ENCODE measurements around the gene PUSL1. TPM values are rescaled to one million over a fixed set of nuclear protein-coding genes. Genes with fewer than 3 reads are reported as not detected.

Gene PUSL1
- total and polyA plus RNA-seq, 2 donors (not counting 3 experiments of a cell fraction or from before 2014, with no cell fraction given) = 18.8 to 27.3 TPM

- peak overlapping the region; percentile 21 for H3K4me2 ChIP-seq (ENCODE audit: insufficient read depth, low read length)
- no peaks in the 10 kb centered on the region for H3K9me1 ChIP-seq (replicated peaks; ENCODE audit: control insufficient read depth, extremely low read depth, insufficient read depth, low read length)
- no peak overlapping the region for H2AFZ ChIP-seq (ENCODE audit: low read depth, low read length)
- dilution Hi-C loops (cut with MboI; ENCODE audit: extremely low pct_ligation_motif_present, low sequenced_read_pairs) = no loop called here
- DNase-seq (ENCODE audit: low read depth, low spot score) (no peak), FAIRE-seq (no peak)
- H3K79me2 ChIP-seq (ENCODE audit: control insufficient read depth, insufficient read depth, low read length) = no peaks in the 10 kb centered on the region
- H3K9me3 ChIP-seq (replicated peaks; ENCODE audit: control insufficient read depth, insufficient read depth, low read length) = no peaks in the 10 kb centered on the region
- peaks cover 0 to 10% of the 10 kb centered on the region in 2 experiments for H3K36me3 ChIP-seq (ENCODE audit: control insufficient read depth in 2 of 2, extremely low read depth in 1 of 2, insufficient read depth in 2 of 2, low read length in 2 of 2)
- ChIA-PET CTCF (no interaction called here), POLR2A (no interaction called here)
- H3K27ac ChIP-seq (ENCODE audit: insufficient read depth, low read depth, low read length) = no peak overlapping the region
- peaks cover 15% of the 10 kb centered on the region for H3K4me1 ChIP-seq (ENCODE audit: control insufficient read depth, extremely low read depth, insufficient read depth, low read length)
- H3K27me3 ChIP-seq (ENCODE audit: control insufficient read depth in 2 of 2, insufficient read depth in 2 of 2, low read length in 2 of 2) = no peaks in the 10 kb centered on the region
- BruUV-seq (replicated peaks) = TSS peak; percentile 11
- no peak overlapping the region for H3K9ac ChIP-seq (replicated peaks; ENCODE audit: extremely low read depth, insufficient read depth, low read length)
- intact Hi-C loops (cut with micrococcal nuclease) = loop anchor here (5.0 kb wide), 1 partner anchor 184 kb away; no protein-coding TSS in a partner anchor
- TF ChIP-seq EZH2 (IDR thresholded peaks at IDR 0.05; ENCODE audit: borderline replicate concordance, low read depth, low read length, severe bottlenecking) = no peak
- no peak for TF ChIP-seq CTCF (IDR thresholded peaks at IDR 0.05; ENCODE audit: extremely low read depth in 1 of 2, insufficient read depth in 1 of 2, low read depth in 1 of 2, low read length in 2 of 2)
- TF ChIP-seq POLR2AphosphoS5 (IDR thresholded peaks at IDR 0.05; ENCODE audit: insufficient read depth, low read depth, low read length) = no peak
- TF ChIP-seq POLR2A (IDR thresholded peaks at IDR 0.05; ENCODE audit: low read depth, low read length) = no peak
- TF ChIP-seq MYC (IDR thresholded peaks at IDR 0.05; ENCODE audit: low read depth, low read length) = no peak
- TF ChIP-seq JUN (IDR thresholded peaks at IDR 0.05; ENCODE audit: borderline replicate concordance, insufficient read depth, insufficient read length, low read depth) = no peak
- TF ChIP-seq FOS (IDR thresholded peaks at IDR 0.05; ENCODE audit: borderline replicate concordance, insufficient read depth, low read length) = no peak
- no peak for TF ChIP-seq GATA2 (IDR thresholded peaks at IDR 0.05; ENCODE audit: insufficient read depth, insufficient read length, low read depth, low read length)
- no peak for TF ChIP-seq MAX (IDR thresholded peaks at IDR 0.05; ENCODE audit: insufficient read depth, insufficient read length)
- peak overlapping the region in 2 of 3 experiments; percentile 28 to 94 for H3K4me3 ChIP-seq (replicated peaks in 1 of 3; ENCODE audit: insufficient read depth in 1 of 3, low read depth in 1 of 3, low read length in 3 of 3)
- no peaks in the 10 kb centered on the region for H4K20me1 ChIP-seq (replicated peaks; ENCODE audit: control insufficient read depth, extremely low read depth, insufficient read depth, low read length)
These were observed 1.6 kb upstream of the PUSL1 start for GRCh38 chr1:1306661-1307260.
